ENCODE results near the gene ADCY5.

The ADCY5 gene

DNA sequence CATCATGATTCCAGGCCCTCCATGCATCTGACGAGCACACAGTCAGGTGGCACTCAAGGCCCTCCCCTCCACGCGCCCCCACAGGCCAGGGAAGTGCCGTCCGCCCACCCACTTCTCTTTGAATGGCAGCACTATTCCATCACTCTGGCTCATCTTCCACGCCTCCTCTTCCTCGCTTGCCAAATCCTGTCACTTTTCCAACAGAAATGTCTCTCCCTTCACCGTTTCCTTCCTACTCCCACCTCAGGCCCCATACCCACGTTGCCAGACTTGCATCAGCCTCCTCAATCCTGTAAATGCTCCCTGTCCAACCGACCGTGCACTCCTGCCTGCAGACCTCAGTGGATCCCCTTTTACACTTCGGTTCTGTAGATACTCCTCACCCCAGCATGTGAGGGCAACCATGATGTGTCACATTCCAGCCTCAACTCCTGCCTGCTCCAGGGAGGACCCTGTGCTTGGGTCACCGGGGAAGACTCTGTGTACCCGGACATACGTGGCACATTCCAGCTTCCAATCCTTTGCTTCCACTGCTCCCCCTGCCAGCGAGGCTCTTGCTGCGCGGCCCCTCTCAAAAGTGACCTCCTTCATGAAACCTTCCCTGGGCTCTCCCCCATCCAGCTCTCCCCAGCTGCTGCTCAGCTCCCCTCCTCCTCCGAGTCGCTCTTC lies 29.6 kb downstream of the ADCY5 start:
- Histone ChIP-seq H3K9me3 (ENCODE audit: control insufficient read depth in 2 of 2, low read length in 2 of 2) (no peaks in the 10 kb centered on the region), H3K36me3 (ENCODE audit: control insufficient read depth in 2 of 2, insufficient read depth in 2 of 2, low read length in 2 of 2) (no peaks in the 10 kb centered on the region), H3K27ac (ENCODE audit: low read length) (peak overlapping the region; percentile 93), H3K4me3 (ENCODE audit: low read length in 2 of 2) (peak overlapping the region in 1 of 2 donors; percentile 44), H3K9ac (ENCODE audit: low read length in 2 of 2) (peak overlapping the region in 1 of 2 donors; percentile 36), H3K4me1 (ENCODE audit: control insufficient read depth, insufficient read depth, low read length) (peaks cover 98% of the 10 kb centered on the region), H3K27me3 (ENCODE audit: control insufficient read depth in 1 of 2, insufficient read depth in 2 of 2, low read length in 2 of 2) (no peaks in the 10 kb centered on the region)

DNA sequence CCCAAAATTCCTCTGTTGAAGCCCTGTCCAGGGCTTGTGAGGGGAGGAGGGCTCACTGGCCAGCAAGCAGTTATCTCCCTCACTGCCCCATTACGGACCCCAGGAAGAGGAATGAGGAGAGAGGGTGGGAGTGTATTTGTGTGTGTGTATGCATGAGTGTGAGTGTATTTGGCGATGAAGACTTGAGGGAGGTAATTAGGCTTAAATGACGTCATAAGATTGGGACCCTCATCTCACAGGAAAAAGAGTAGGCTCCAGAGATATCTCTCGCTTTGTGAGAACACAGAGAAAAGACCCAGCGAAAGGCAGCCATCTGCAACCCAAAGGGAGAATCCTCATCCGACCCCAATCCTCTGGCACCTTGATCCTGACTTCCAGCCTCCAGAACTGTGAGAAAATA lies 32.2 kb downstream of the ADCY5 start:
- H3K4me3 ChIP-seq (ENCODE audit: low read length in 2 of 2): peak overlapping the region in 1 of 2 donors; percentile 15

DNA sequence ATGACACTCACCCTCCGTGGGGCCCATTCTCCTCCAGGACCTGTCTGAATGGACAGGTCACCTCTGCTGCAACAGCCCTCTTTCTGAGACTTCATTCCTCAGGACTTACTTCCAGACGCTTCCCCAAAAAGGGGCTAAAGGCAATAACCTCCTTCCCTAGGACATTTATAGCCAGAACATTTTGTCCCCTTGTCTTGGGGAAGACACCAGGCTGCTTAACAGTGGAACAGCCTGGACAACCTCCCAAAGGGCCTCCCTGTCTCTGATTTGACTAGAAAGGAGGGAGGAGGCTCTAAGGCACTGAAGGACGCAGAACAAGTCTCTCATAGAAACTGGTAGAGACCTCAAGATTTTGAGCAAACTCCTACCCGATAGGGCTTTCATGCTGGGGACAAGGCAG lies 32.7 kb downstream of the ADCY5 start:
- peak overlapping the region; percentile 93 for H3K27ac ChIP-seq (ENCODE audit: low read length)
- no peaks in the 10 kb centered on the region for H3K36me3 ChIP-seq (ENCODE audit: control insufficient read depth in 2 of 2, insufficient read depth in 2 of 2, low read length in 2 of 2)
- H3K9ac ChIP-seq (ENCODE audit: low read length in 2 of 2): peak overlapping the region in 1 of 2 donors; percentile 36
- H3K4me3 ChIP-seq (ENCODE audit: low read length in 2 of 2): peak overlapping the region in 1 of 2 donors; percentile 15
- no peaks in the 10 kb centered on the region for H3K9me3 ChIP-seq (ENCODE audit: control insufficient read depth in 2 of 2, low read length in 2 of 2)
- H3K27me3 ChIP-seq (ENCODE audit: control insufficient read depth in 1 of 2, insufficient read depth in 2 of 2, low read length in 2 of 2): no peaks in the 10 kb centered on the region
- peaks cover 98% of the 10 kb centered on the region for H3K4me1 ChIP-seq (ENCODE audit: control insufficient read depth, insufficient read depth, low read length)

More for the DNA sequence above, 32.2 kb downstream of the ADCY5 start:
- H3K9ac ChIP-seq (ENCODE audit: low read length in 2 of 2): peak overlapping the region in 1 of 2 donors; percentile 36
- no peaks in the 10 kb centered on the region for H3K27me3 ChIP-seq (ENCODE audit: control insufficient read depth in 1 of 2, insufficient read depth in 2 of 2, low read length in 2 of 2)
- H3K4me1 ChIP-seq (ENCODE audit: control insufficient read depth, insufficient read depth, low read length): peaks cover 98% of the 10 kb centered on the region
- H3K27ac ChIP-seq (ENCODE audit: low read length): peak overlapping the region; percentile 93
- H3K36me3 ChIP-seq (ENCODE audit: control insufficient read depth in 2 of 2, insufficient read depth in 2 of 2, low read length in 2 of 2): no peaks in the 10 kb centered on the region
- H3K9me3 ChIP-seq (ENCODE audit: control insufficient read depth in 2 of 2, low read length in 2 of 2): no peaks in the 10 kb centered on the region

DNA sequence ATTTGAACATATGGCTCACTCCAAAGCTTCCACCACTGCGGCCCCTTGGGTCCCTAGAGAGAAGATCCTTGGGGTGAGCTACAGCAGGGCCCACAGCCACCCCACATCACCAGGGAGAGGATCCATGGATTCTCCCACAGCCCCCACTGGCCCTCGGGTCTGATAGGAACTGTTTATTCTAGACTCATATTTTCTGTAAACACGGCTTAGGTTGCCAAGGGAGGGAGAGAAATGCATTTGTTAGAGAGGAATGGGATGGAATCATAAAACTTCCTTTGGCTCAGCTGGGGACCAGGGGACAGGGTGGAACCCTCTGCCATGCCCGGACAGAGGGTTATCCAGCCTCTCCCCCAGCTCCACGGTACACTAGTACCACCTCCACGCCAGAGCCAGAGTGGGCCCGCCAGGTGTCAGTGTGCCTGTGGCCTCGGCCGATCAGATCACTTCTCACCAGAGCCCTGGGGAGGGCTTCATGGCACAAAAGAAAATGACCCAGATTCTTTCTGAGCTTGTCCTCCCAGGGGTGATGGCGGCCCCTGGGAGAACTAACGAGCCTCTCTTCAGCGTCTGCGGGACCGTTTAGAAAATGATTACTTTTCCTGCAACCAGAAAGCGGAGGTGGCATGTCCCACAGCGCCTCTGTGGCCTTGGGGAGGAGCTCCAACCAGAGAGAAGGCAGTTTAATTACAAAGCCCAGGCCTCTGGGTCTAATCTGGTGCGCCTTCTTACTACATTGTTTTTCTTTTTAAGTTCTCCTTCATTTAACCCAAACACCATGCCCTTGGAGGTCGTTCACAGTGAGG lies 33.7 kb downstream of the ADCY5 start:
- Histone ChIP-seq H3K27me3 (ENCODE audit: control insufficient read depth in 1 of 2, insufficient read depth in 2 of 2, low read length in 2 of 2) (no peaks in the 10 kb centered on the region), H3K4me3 (ENCODE audit: low read length in 2 of 2) (peak overlapping the region in 1 of 2 donors; percentile 49), H3K27ac (ENCODE audit: low read length) (peak overlapping the region; percentile 93), H3K9me3 (ENCODE audit: control insufficient read depth in 2 of 2, low read length in 2 of 2) (no peaks in the 10 kb centered on the region), H3K4me1 (ENCODE audit: control insufficient read depth, insufficient read depth, low read length) (peaks cover 97% of the 10 kb centered on the region), H3K9ac (ENCODE audit: low read length in 2 of 2) (peak overlapping the region; percentile 7 to 22), H3K36me3 (ENCODE audit: control insufficient read depth in 2 of 2, insufficient read depth in 2 of 2, low read length in 2 of 2) (no peaks in the 10 kb centered on the region)

DNA sequence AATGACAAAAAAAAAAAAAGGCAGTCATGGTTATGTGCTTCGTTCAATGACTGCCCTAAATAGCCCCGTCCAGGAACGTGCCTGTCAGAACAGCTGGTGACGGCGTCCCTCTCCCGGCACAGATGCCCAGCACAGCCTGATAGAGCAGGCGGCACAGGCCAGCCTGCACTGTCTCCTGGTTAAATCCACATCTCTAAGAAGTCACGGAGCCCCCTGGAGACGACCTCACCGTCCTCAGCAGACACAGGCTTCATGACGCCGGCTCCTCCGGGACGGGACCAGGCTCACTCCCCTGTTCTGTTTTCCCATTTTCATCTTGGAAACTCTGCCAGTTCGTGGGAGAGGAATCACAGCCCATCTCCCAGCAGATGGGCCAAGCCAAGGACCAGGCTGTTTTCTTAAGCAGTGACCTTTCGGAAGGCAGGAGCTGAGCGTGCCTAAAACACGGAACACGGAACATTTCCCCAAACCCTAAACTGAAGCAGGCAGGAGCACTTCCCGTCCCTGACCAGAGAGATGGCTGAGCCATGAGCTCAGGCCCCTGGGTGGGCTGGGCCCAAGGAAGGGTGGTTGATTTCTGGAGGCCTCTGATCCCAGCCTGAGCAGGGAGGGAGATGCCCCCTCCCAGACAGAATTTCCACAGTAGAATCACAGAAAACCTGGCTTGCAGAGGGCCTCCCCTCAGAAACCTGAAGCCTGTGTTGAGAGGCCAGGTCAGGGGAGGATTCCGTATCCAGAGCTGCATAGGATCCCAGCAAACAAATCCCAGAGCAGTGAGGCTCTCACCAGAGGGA lies 35.9 kb downstream of the ADCY5 start:
- Histone ChIP-seq H3K9me3 (ENCODE audit: control insufficient read depth in 2 of 2, low read length in 2 of 2) (no peaks in the 10 kb centered on the region), H3K36me3 (ENCODE audit: control insufficient read depth in 2 of 2, insufficient read depth in 2 of 2, low read length in 2 of 2) (peaks cover 0 to 2% of the 10 kb centered on the region in 2 donors), H3K4me1 (ENCODE audit: control insufficient read depth, insufficient read depth, low read length) (peaks cover 86% of the 10 kb centered on the region), H3K4me3 (ENCODE audit: low read length in 2 of 2) (peak overlapping the region; percentile 46 to 67), H3K27ac (ENCODE audit: low read length) (peak overlapping the region; percentile 93), H3K9ac (ENCODE audit: low read length in 2 of 2) (peak overlapping the region; percentile 69 to 73), H3K27me3 (ENCODE audit: control insufficient read depth in 1 of 2, insufficient read depth in 2 of 2, low read length in 2 of 2) (no peaks in the 10 kb centered on the region)

DNA sequence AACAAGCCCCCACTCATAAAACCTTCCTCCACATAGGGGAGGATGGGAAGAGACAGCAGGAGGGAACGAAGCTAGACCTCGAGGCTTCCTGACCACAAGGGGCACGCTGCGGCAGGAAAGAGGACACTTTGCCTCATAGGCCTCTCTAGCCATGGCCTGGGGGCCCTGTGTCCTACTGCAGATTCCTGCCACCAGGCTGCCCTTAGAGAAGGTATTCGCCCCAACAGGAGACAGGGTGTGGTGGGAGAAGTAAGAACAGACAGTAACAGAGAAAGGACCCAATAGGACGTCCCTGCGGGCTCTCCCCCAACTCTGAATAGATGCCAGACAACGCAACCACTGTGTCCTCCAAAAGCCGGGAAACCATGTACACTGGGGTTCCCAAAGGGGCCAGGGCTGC lies 36.8 kb downstream of the ADCY5 start:
- Histone ChIP-seq H3K4me3 (ENCODE audit: low read length in 2 of 2) (peak overlapping the region; percentile 46 to 67), H3K27ac (ENCODE audit: low read length) (peak overlapping the region; percentile 93), H3K9me3 (ENCODE audit: control insufficient read depth in 2 of 2, low read length in 2 of 2) (no peaks in the 10 kb centered on the region), H3K9ac (ENCODE audit: low read length in 2 of 2) (peak overlapping the region; percentile 69 to 73), H3K36me3 (ENCODE audit: control insufficient read depth in 2 of 2, insufficient read depth in 2 of 2, low read length in 2 of 2) (peaks cover 0 to 2% of the 10 kb centered on the region in 2 donors), H3K4me1 (ENCODE audit: control insufficient read depth, insufficient read depth, low read length) (peaks cover 83% of the 10 kb centered on the region), H3K27me3 (ENCODE audit: control insufficient read depth in 1 of 2, insufficient read depth in 2 of 2, low read length in 2 of 2) (no peaks in the 10 kb centered on the region)

DNA sequence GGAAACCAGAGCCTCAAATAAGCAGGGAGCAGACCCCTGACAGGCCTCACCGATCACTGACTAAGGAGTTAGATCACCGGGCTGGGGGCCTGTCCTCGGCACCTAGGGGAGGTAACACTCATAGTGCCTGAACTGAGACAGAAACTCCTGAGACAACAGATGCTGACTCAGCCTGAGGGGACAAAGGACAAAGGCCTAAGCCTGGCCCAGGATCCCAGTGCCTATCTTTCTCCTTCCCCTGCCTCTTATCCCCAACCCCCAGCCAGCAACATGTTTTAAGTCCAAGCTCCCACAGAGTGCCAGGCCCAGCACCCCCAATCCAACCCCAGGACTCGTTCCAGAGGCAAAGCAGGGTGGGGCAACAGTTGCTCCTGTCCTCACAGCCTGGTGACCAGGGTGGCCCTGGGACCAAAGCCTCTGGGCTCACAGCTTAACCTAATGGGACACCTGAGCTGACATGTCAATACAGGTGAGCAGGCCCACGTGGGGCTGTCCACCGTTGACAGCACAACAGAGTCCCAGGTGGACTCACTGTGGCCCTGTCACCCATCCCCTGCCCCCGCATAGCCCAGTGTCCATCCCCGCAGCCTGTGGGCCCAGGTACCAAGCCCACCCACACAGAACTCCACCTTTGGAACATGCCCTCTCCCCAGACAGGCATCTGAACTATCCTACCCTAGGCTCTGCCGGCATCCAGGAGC lies 37.4 kb downstream of the ADCY5 start:
- Histone ChIP-seq H3K4me3 (ENCODE audit: low read length in 2 of 2) (peak overlapping the region in 1 of 2 donors; percentile 67), H3K27me3 (ENCODE audit: control insufficient read depth in 1 of 2, insufficient read depth in 2 of 2, low read length in 2 of 2) (no peaks in the 10 kb centered on the region), H3K9ac (ENCODE audit: low read length in 2 of 2) (peak overlapping the region; percentile 47 to 73), H3K27ac (ENCODE audit: low read length) (peak overlapping the region; percentile 93), H3K4me1 (ENCODE audit: control insufficient read depth, insufficient read depth, low read length) (peaks cover 83% of the 10 kb centered on the region), H3K36me3 (ENCODE audit: control insufficient read depth in 2 of 2, insufficient read depth in 2 of 2, low read length in 2 of 2) (peaks cover 0 to 2% of the 10 kb centered on the region in 2 donors), H3K9me3 (ENCODE audit: control insufficient read depth in 2 of 2, low read length in 2 of 2) (no peaks in the 10 kb centered on the region)

DNA sequence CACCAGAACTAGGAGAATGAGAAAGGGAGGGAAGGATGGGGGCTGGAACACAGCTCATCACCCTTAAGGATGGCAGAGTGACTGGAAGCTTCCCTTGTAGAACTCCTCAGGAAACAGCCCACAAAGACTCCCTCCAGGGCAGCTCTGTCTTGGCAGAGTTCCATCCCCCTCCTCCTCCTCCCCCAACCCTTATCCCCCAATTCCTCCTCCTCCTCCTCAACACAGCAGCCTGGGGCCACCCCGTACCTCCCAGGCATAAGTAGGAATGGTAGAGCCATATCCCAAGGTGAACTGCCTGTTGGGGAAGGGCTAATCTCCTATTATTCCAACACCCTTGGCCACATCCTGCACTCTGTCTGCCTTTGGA lies 38.8 kb downstream of the ADCY5 start:
- Histone ChIP-seq H3K27me3 (ENCODE audit: control insufficient read depth in 1 of 2, insufficient read depth in 2 of 2, low read length in 2 of 2) (no peaks in the 10 kb centered on the region), H3K4me3 (ENCODE audit: low read length in 2 of 2) (peak overlapping the region in 1 of 2 donors; percentile 8), H3K4me1 (ENCODE audit: control insufficient read depth, insufficient read depth, low read length) (peaks cover 81% of the 10 kb centered on the region), H3K9ac (ENCODE audit: low read length in 2 of 2) (peak overlapping the region in 1 of 2 donors; percentile 5), H3K27ac (ENCODE audit: low read length) (peak overlapping the region; percentile 93), H3K9me3 (ENCODE audit: control insufficient read depth in 2 of 2, low read length in 2 of 2) (no peaks in the 10 kb centered on the region), H3K36me3 (ENCODE audit: control insufficient read depth in 2 of 2, insufficient read depth in 2 of 2, low read length in 2 of 2) (peaks cover 0 to 2% of the 10 kb centered on the region in 2 donors)

DNA sequence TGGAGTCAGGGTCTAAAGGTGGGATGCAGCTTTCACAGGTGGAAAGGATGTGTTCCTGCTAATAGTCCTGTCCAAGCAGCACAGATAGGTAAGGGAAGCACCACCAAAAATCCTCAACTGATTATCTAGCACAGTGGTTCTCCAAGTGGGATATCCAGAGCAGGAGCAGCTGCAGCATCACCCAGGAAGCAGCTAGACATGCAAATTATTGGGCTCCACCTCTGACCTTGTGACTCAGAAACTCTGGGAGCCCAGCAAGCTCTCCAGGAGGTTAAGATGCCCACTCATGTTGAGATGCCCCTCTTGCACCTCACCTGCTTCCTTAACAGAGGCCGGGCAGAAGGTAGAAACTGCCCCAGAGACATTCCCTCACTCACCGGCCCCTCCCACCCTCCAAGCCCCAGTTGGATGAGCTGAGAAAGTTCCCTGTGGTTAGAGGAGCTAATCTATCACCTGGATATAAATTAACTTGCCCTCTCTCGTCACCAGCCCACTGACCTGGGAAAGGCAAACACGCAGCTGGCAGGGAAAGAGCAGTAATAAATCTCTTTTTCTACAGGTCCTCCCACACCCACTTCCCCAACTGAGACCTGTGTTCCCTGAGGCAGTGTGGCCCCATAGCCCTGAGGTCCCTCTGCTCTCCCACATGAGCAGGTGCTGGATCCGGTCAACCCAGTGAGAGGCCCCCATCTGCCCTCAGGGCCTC lies 39.3 kb downstream of the ADCY5 start:
- peak overlapping the region; percentile 93 for H3K27ac ChIP-seq (ENCODE audit: low read length)
- peak overlapping the region in 1 of 2 donors; percentile 8 for H3K4me3 ChIP-seq (ENCODE audit: low read length in 2 of 2)
- H3K4me1 ChIP-seq (ENCODE audit: control insufficient read depth, insufficient read depth, low read length): peaks cover 81% of the 10 kb centered on the region
- no peaks in the 10 kb centered on the region for H3K9me3 ChIP-seq (ENCODE audit: control insufficient read depth in 2 of 2, low read length in 2 of 2)
- H3K9ac ChIP-seq (ENCODE audit: low read length in 2 of 2): peak overlapping the region in 1 of 2 donors; percentile 5
- peaks cover 0 to 2% of the 10 kb centered on the region in 2 donors for H3K36me3 ChIP-seq (ENCODE audit: control insufficient read depth in 2 of 2, insufficient read depth in 2 of 2, low read length in 2 of 2)
- no peaks in the 10 kb centered on the region for H3K27me3 ChIP-seq (ENCODE audit: control insufficient read depth in 1 of 2, insufficient read depth in 2 of 2, low read length in 2 of 2)

Measured in stomach smooth muscle (tissue), 2 donors.